Endothelial cell of umbilical vein (primary cell): ENCODE measurements around the gene TOP3B. TPM values are rescaled to one million over a fixed set of nuclear protein-coding genes. Genes with fewer than 3 reads are reported as not detected.

ENCODE experiments used
- BruUV-seq: library from RNA; stranded (reverse); fragments of 400-500 nt; replicated peaks from 2 replicates; lab custom pipeline; 2021; lab: Mats Ljungman, UMichigan
- CTCF ChIA-PET: fragments of 300-600, 350-600 bp; sonication (Branson Sonifier 250); formaldehyde crosslinking; loops from one replicate; lab custom pipeline; 2021; ENCODE audit warnings: antibody characterized with exemption, inconsistent platforms; lab: Charles Lee
- POLR2A ChIA-PET: fragments of 300-600, 350-600 bp; sonication (Branson Sonifier 250); formaldehyde crosslinking; loops from one replicate; lab custom pipeline; 2021; ENCODE audit warnings: antibody characterized with exemption, inconsistent platforms; lab: Charles Lee
- DNase-seq: peaks from one replicate; pipeline ENCODE4 v3.0.0-alpha.2; 2011; ENCODE audit warnings: low read depth, low spot score
- FAIRE-seq: peaks from 2 replicates; lab custom pipeline; 2011; peaks lifted over from hg19 to GRCh38; lab: Jason Lieb, UNC
- H2AFZ ChIP-seq: 2 replicates; pipeline ENCODE4 v1.6.0; 2012; ENCODE audit warnings: low read depth, low read length, control low read depth, inconsistent platforms
- H3K27ac ChIP-seq: 2 replicates; pipeline ENCODE4 v1.5.1; 2011; ENCODE audit warnings: low read depth, mild to moderate bottlenecking, control low read depth, low read length, moderate library complexity; ENCODE audit not compliant: insufficient read depth
- H3K27me3 ChIP-seq, 2 experiments: 2 replicates each; pipeline versions ENCODE4 v1.6.0 to v1.6.1; 2011; ENCODE audit warnings: low read length in 2 of 2, mixed read lengths in 1 of 2; ENCODE audit not compliant: control insufficient read depth in 2 of 2, insufficient read depth in 2 of 2
- H3K36me3 ChIP-seq, 2 experiments: 2 replicates in 1 of 2; 3 replicates in 1 of 2; pipeline ENCODE4 v1.5.1; 2011; ENCODE audit warnings: low read length in 2 of 2, mild to moderate bottlenecking in 1 of 2, moderate library complexity in 1 of 2; ENCODE audit not compliant: control insufficient read depth in 2 of 2, insufficient read depth in 2 of 2; ENCODE audit errors: extremely low read depth in 1 of 2
- H3K4me1 ChIP-seq: 3 replicates; pipeline ENCODE4 v1.5.1; 2011; ENCODE audit warnings: mild to moderate bottlenecking, low read length; ENCODE audit not compliant: control insufficient read depth, insufficient read depth; ENCODE audit errors: extremely low read depth
- H3K4me2 ChIP-seq: 2 replicates; pipeline ENCODE4 v1.6.1; 2011; ENCODE audit warnings: low read length, control low read depth, mixed read lengths; ENCODE audit not compliant: insufficient read depth
- H3K4me3 ChIP-seq, 3 experiments: fragments of 200-600 bp in 1 of 3; sonication (generic), shearing (Covaris generic) in 1 of 3; replicated peaks in 1 of 3; 2 replicates each; pipeline ENCODE4 v1.5.1; 2011 to 2016; ENCODE audit warnings: control low read depth in 3 of 3, low read length in 3 of 3, mild to moderate bottlenecking in 2 of 3, inconsistent platforms in 1 of 3, low read depth in 1 of 3, moderate library complexity in 1 of 3; ENCODE audit not compliant: insufficient read depth in 1 of 3
- H3K79me2 ChIP-seq: 2 replicates; pipeline ENCODE4 v1.6.0; 2012; ENCODE audit warnings: low read length, inconsistent platforms; ENCODE audit not compliant: control insufficient read depth, insufficient read depth
- H3K9ac ChIP-seq: replicated peaks from 2 replicates; pipeline ENCODE3; 2011; ENCODE audit warnings: low read length, control low read depth; ENCODE audit not compliant: insufficient read depth; ENCODE audit errors: extremely low read depth
- H3K9me1 ChIP-seq: replicated peaks from 3 replicates; pipeline ENCODE4 v1.6.0; 2011; ENCODE audit warnings: mild to moderate bottlenecking, low read length; ENCODE audit not compliant: control insufficient read depth, insufficient read depth; ENCODE audit errors: extremely low read depth
- H3K9me3 ChIP-seq: replicated peaks from 2 replicates; pipeline ENCODE4 v1.5.1; 2012; ENCODE audit warnings: low read length, inconsistent platforms; ENCODE audit not compliant: control insufficient read depth, insufficient read depth
- H4K20me1 ChIP-seq: replicated peaks from 2 replicates; pipeline ENCODE3; 2011; ENCODE audit warnings: mild to moderate bottlenecking, low read length; ENCODE audit not compliant: control insufficient read depth, insufficient read depth; ENCODE audit errors: extremely low read depth
- EZH2 ChIP-seq: IDR thresholded peaks from 2 replicates; pipeline ENCODE4 v1.6.1; 2012; ENCODE audit warnings: borderline replicate concordance, low read depth, mild to moderate bottlenecking, moderate library complexity, low read length, inconsistent platforms; ENCODE audit not compliant: severe bottlenecking
- FOS ChIP-seq: IDR thresholded peaks from 2 replicates; pipeline ENCODE4 v1.6.1; 2011; ENCODE audit warnings: mild to moderate bottlenecking, low read length, moderate library complexity, borderline replicate concordance; ENCODE audit not compliant: insufficient read depth
- GATA2 ChIP-seq: IDR thresholded peaks from 2 replicates; pipeline ENCODE4 v1.7.0; 2011; ENCODE audit warnings: low read depth, mild to moderate bottlenecking, moderate library complexity, mixed read lengths, low read length; ENCODE audit not compliant: insufficient read length, insufficient read depth
- JUN ChIP-seq: IDR thresholded peaks from 2 replicates; pipeline ENCODE4 v1.6.1; 2011; ENCODE audit warnings: borderline replicate concordance, low read depth; ENCODE audit not compliant: insufficient read length, insufficient read depth
- MAX ChIP-seq: IDR thresholded peaks from 2 replicates; pipeline ENCODE4 v1.6.1; 2011; ENCODE audit not compliant: insufficient read depth, insufficient read length
- MYC ChIP-seq: IDR thresholded peaks from one replicate; pipeline ENCODE4 v1.6.1; 2011; ENCODE audit warnings: mild to moderate bottlenecking, low read depth, low read length
- POLR2A ChIP-seq: IDR thresholded peaks from 2 replicates; pipeline ENCODE4 v1.6.1; 2012; ENCODE audit warnings: low read depth, mild to moderate bottlenecking, control low read depth, low read length
- POLR2AphosphoS5 ChIP-seq: IDR thresholded peaks from 2 replicates; pipeline ENCODE4 v1.6.1; 2012; ENCODE audit warnings: low read depth, mild to moderate bottlenecking, control low read depth, low read length, moderate library complexity; ENCODE audit not compliant: insufficient read depth
- dilution Hi-C: fragments of 300-500 bp; cut with MboI; formaldehyde crosslinking; loops from one replicate; pipeline ENCODE4 v1.15.0; 2019; ENCODE audit warnings: low sequenced_read_pairs; ENCODE audit not compliant: extremely low pct_ligation_motif_present
- intact Hi-C: fragments of 100-400 bp; cut with micrococcal nuclease; formaldehyde crosslinking; loops from one replicate; pipeline ENCODE4 v1.10.0; 2022
- polyA plus RNA-seq, 4 experiments: library from polyadenylated mRNA; depleted of rRNA in 3 of 4; stranded (reverse) in 3 of 4; unstranded in 1 of 4; fragments of >200 nt; gene quantifications; 2 replicates each; pipeline versions ENCODE4 v1.2.1 to v1.2.3, GENCODE V29; 2011 to 2012; ENCODE audit warnings: missing spikeins in 1 of 4
- total RNA-seq: library from RNA; stranded (reverse); gene quantifications from 2 replicates; pipeline ENCODE4 v1.2.3, GENCODE V29; 2021
- TF ChIP-seq, protein P1 (sequence below), 2 donors: IDR thresholded peaks; 1 replicate in 1 of 2; 2 replicates in 1 of 2; pipeline ENCODE4 v1.5.1; 2011; ENCODE audit warnings: low read length in 2 of 2, mild to moderate bottlenecking in 2 of 2, moderate library complexity in 2 of 2, control low read depth in 1 of 2, inconsistent platforms in 1 of 2, low read depth in 1 of 2; ENCODE audit not compliant: insufficient read depth in 1 of 2; ENCODE audit errors: extremely low read depth in 1 of 2

TOP3B gene
- total and polyA plus RNA-seq, 2 donors (not counting 3 experiments of a cell fraction or from before 2014, with no cell fraction given): 25.2 to 56.5 TPM

GRCh38 chr22:22023581-22024137, 41.1 kb upstream of the TOP3B start:
- Histone ChIP-seq H3K27me3 (peaks cover 0 to 2% of the 10 kb centered on the region in 2 experiments), H3K79me2 (no peaks in the 10 kb centered on the region), H3K4me1 (no peaks in the 10 kb centered on the region), H3K9me3 (no peaks in the 10 kb centered on the region), H3K9me1 (no peaks in the 10 kb centered on the region), H3K4me2 (no peak overlapping the region), H3K27ac (no peak overlapping the region), H3K36me3 (no peaks in the 10 kb centered on the region), H4K20me1 (no peaks in the 10 kb centered on the region), H3K4me3 (no peak overlapping the region), H2AFZ (no peak overlapping the region), H3K9ac (no peak overlapping the region)
- CTCF ChIA-PET: no interaction called here
- no TSS peak for BruUV-seq
- dilution Hi-C loops: no loop called here
- intact Hi-C loops: no loop called here
- POLR2A ChIA-PET: no interaction called here
- no peak for FAIRE-seq
- no peak for DNase-seq
- TF ChIP-seq FOS: no peak
- TF ChIP-seq MAX: no peak
- TF ChIP-seq, protein P1, sequence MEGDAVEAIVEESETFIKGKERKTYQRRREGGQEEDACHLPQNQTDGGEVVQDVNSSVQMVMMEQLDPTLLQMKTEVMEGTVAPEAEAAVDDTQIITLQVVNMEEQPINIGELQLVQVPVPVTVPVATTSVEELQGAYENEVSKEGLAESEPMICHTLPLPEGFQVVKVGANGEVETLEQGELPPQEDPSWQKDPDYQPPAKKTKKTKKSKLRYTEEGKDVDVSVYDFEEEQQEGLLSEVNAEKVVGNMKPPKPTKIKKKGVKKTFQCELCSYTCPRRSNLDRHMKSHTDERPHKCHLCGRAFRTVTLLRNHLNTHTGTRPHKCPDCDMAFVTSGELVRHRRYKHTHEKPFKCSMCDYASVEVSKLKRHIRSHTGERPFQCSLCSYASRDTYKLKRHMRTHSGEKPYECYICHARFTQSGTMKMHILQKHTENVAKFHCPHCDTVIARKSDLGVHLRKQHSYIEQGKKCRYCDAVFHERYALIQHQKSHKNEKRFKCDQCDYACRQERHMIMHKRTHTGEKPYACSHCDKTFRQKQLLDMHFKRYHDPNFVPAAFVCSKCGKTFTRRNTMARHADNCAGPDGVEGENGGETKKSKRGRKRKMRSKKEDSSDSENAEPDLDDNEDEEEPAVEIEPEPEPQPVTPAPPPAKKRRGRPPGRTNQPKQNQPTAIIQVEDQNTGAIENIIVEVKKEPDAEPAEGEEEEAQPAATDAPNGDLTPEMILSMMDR (IDR thresholded peaks at IDR 0.05; ENCODE audit: extremely low read depth in 1 of 2, insufficient read depth in 1 of 2, low read depth in 1 of 2, low read length in 2 of 2): no peak
- no peak for TF ChIP-seq JUN
- no peak for TF ChIP-seq POLR2A
- no peak for TF ChIP-seq GATA2
- no peak for TF ChIP-seq EZH2
- TF ChIP-seq POLR2AphosphoS5: no peak
- no peak for TF ChIP-seq MYC
